ENCODE data around the gene LRRC10B.

The LRRC10B gene

GRCh38 chr11:61522881-61523280 lies 14.3 kb downstream of the LRRC10B start:
- CTCF ChIA-PET, result interaction anchor here (0.7 to 3.1 kb wide), 7 partner anchors 9 to 87 kb away, joined by 3 to 27 read pairs (median 4); no protein-coding TSS in a partner anchor
- no peak for DNase-seq (ENCODE audit: low read depth, low spot score)
- POLR2A ChIA-PET, result no interaction called here
- no peak overlapping the region for H3K4me3 ChIP-seq (ENCODE audit: low read depth, low read length)
- TF ChIP-seq, protein P1, sequence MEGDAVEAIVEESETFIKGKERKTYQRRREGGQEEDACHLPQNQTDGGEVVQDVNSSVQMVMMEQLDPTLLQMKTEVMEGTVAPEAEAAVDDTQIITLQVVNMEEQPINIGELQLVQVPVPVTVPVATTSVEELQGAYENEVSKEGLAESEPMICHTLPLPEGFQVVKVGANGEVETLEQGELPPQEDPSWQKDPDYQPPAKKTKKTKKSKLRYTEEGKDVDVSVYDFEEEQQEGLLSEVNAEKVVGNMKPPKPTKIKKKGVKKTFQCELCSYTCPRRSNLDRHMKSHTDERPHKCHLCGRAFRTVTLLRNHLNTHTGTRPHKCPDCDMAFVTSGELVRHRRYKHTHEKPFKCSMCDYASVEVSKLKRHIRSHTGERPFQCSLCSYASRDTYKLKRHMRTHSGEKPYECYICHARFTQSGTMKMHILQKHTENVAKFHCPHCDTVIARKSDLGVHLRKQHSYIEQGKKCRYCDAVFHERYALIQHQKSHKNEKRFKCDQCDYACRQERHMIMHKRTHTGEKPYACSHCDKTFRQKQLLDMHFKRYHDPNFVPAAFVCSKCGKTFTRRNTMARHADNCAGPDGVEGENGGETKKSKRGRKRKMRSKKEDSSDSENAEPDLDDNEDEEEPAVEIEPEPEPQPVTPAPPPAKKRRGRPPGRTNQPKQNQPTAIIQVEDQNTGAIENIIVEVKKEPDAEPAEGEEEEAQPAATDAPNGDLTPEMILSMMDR (IDR thresholded peaks at IDR 0.05; ENCODE audit: insufficient read depth, low read length, missing control alignments), result no peak

GRCh38 chr11:61524446-61524845 lies 15.9 kb downstream of the LRRC10B start:
- TF ChIP-seq, protein P1 (IDR thresholded peaks at IDR 0.05; ENCODE audit: insufficient read depth, low read length, missing control alignments), result no peak
- ChIA-PET POLR2A (no interaction called here), CTCF (interaction anchor here (10.2 kb wide), 1 partner anchor 8 kb away, joined by 132 read pairs; no protein-coding TSS in a partner anchor)
- DNase-seq (ENCODE audit: low read depth, low spot score), result no peak
- no peak overlapping the region for H3K4me3 ChIP-seq (ENCODE audit: low read depth, low read length)

DNA sequence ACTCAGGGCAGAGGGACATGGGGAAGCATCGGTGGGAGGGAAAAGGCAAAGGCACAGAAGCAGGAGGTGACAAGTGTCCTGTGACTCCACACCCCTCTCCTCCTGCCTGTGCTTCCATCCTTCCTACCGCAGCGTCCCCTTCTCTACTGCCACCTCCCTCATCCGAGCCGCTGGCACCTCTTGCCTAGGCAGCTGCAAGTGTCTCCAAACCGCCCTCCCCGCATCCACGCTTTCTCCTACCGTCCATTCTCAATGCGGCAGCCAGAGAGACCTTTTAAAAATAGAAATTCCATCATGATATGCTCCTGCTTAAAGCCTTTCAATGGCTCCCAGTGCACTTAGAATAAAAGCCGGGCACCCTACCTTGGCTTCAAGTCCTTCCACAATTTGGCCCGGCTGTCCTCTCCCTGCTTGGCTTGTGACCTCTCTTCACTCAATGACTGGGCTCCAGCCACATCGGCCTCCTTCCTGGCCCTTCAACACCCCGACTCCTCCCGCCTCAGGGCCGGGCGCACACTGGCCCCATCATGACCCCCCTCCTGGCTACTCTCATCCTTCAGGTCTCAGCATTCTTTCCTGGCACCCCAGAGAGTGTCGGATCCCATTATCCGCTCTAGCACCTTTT lies 16.5 kb downstream of the LRRC10B start:
- ChIA-PET POLR2A (no interaction called here), CTCF (interaction anchor here (1.2 to 10.2 kb wide), 3 partner anchors 9 to 110 kb away, joined by 3 to 132 read pairs (median 6); no protein-coding TSS in a partner anchor)
- TF ChIP-seq, protein P1 (IDR thresholded peaks at IDR 0.05; ENCODE audit: insufficient read depth, low read length, missing control alignments), result no peak

GRCh38 chr11:61526229-61526628 lies 17.7 kb downstream of the LRRC10B start:
- no peak for DNase-seq (ENCODE audit: low read depth, low spot score)
- CTCF ChIA-PET, result interaction anchor here (0.7 to 10.2 kb wide), 6 partner anchors 10 to 113 kb away, joined by 3 to 132 read pairs (median 3); no protein-coding TSS in a partner anchor
- TF ChIP-seq, protein P1 (IDR thresholded peaks at IDR 0.05; ENCODE audit: insufficient read depth, low read length, missing control alignments), result no peak
- no peak overlapping the region for H3K4me3 ChIP-seq (ENCODE audit: low read depth, low read length)
- POLR2A ChIA-PET, result no interaction called here

More for the DNA sequence above, 16.5 kb downstream of the LRRC10B start:
- no peak for DNase-seq (ENCODE audit: low read depth, low spot score)
- H3K4me3 ChIP-seq (ENCODE audit: low read depth, low read length), result no peak overlapping the region

DNA sequence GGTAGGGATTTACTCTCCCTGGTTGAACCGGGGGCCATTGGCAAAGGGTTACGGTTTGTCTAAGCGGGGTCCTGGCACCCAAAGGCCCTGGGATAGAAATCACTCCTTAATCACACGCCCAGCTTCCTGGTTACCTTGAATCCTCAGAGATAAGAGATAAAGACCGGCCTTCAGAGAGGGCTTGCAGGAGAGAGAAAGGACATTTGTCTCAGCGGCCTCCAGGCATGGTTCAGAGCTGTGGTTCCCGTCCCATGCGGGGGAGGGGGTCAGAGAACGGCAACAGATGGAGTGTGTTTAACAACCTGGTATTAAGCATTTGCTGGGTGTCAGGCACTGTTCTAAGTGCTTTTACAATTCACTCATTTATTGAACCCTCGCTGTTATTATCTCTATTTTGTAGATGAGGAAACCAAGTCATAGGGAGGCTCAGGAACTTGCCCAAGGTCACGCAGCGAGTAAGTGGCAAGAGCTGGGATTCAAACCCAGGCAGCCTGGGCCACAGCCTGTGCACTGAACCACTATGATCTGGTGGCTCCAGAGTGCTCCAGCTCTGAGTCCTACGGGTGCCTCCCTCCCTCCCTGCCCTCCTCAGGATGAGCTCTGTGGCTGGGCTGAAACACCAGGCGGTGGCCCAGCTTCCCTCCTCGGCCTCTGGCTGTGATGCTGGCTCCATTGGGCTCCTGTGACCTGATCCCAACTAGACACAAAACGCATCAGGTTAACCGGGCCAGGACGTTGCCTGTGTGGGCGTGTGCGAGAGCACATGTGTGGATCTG lies 18.6 kb downstream of the LRRC10B start:
- POLR2A ChIA-PET, result no interaction called here
- CTCF ChIA-PET, result interaction anchor here (0.8 to 10.2 kb wide), 3 partner anchors 11 to 101 kb away, joined by 3 to 132 read pairs (median 3); no protein-coding TSS in a partner anchor

More for the DNA sequence above, 18.6 kb downstream of the LRRC10B start:
- TF ChIP-seq, protein P1 (IDR thresholded peaks at IDR 0.05; ENCODE audit: insufficient read depth, low read length, missing control alignments), result no peak
- H3K4me3 ChIP-seq (ENCODE audit: low read depth, low read length), result no peak overlapping the region
- DNase-seq (ENCODE audit: low read depth, low spot score), result no peak
